Measurements from ENCODE around the gene RAD51B.
"Not testable (repeated sequence)": the region's sequence is repeated elsewhere in the genome, so short reads cannot be mapped to it uniquely, and the experiment has no call there.

The RAD51B gene

GRCh38 chr14:68257969-68258368 lies 438.4 kb downstream of the RAD51B start:
- Histone ChIP-seq H3K36me3 (ENCODE audit: control insufficient read depth, insufficient read depth, low read length) (no peaks in the 10 kb centered on the region), H3K27ac (no peak overlapping the region), H3K27me3 (ENCODE audit: control insufficient read depth, insufficient read depth, low read length) (no peaks in the 10 kb centered on the region), H3K4me1 (peaks cover 7% of the 10 kb centered on the region), H3K9ac (no peak overlapping the region), H3K4me3 (ENCODE audit: low read depth, low read length) (no peak overlapping the region), H3K79me2 (no peaks in the 10 kb centered on the region), H3K9me3 (ENCODE audit: control insufficient read depth, low read length) (no peaks in the 10 kb centered on the region), H3K4me2 (ENCODE audit: low read length) (no peak overlapping the region), H2AFZ (no peak overlapping the region)
- TF ChIP-seq CTCF (IDR thresholded peaks at IDR 0.05), result no peak

DNA sequence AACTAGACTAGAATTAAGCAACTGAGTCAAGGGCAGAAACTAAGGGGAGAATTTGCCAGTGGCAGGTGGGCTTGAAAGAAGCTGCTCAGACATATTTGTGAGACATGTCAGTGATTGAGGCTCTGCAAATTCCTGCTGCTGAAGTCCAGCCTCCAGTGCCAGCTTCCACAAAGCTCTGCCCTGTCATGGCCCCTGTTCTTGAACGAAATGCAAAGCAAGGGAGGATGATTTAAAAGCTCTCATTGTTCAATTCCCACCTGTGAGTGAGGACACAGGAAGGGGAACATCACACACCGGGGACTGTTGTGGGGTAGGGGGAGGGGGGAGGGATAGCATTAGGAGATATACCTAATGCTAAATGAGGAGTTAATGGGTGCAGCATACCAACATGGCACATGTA lies 439.4 kb downstream of the RAD51B start:
- H3K4me1 ChIP-seq; H3K4me2 ChIP-seq (ENCODE audit: low read length); H3K79me2 ChIP-seq; H3K36me3 ChIP-seq (ENCODE audit: control insufficient read depth, insufficient read depth, low read length); H3K9ac ChIP-seq; H3K9me3 ChIP-seq (ENCODE audit: control insufficient read depth, low read length); H2AFZ ChIP-seq; H3K27me3 ChIP-seq (ENCODE audit: control insufficient read depth, insufficient read depth, low read length); H3K27ac ChIP-seq; H3K4me3 ChIP-seq (ENCODE audit: low read depth, low read length): not testable (repeated sequence)

GRCh38 chr14:68260121-68260520 lies 440.5 kb downstream of the RAD51B start:
- no peak overlapping the region for H3K9ac ChIP-seq
- no peaks in the 10 kb centered on the region for H3K79me2 ChIP-seq
- no peak overlapping the region for H3K27ac ChIP-seq
- no peak overlapping the region for H3K4me2 ChIP-seq (ENCODE audit: low read length)
- H3K4me1 ChIP-seq, result peaks cover 7% of the 10 kb centered on the region
- no peaks in the 10 kb centered on the region for H3K9me3 ChIP-seq (ENCODE audit: control insufficient read depth, low read length)
- no peak overlapping the region for H3K4me3 ChIP-seq (ENCODE audit: low read depth, low read length)
- H3K36me3 ChIP-seq (ENCODE audit: control insufficient read depth, insufficient read depth, low read length), result no peaks in the 10 kb centered on the region
- no peaks in the 10 kb centered on the region for H3K27me3 ChIP-seq (ENCODE audit: control insufficient read depth, insufficient read depth, low read length)
- H2AFZ ChIP-seq, result no peak overlapping the region
- no peak for TF ChIP-seq CTCF (IDR thresholded peaks at IDR 0.05)

DNA sequence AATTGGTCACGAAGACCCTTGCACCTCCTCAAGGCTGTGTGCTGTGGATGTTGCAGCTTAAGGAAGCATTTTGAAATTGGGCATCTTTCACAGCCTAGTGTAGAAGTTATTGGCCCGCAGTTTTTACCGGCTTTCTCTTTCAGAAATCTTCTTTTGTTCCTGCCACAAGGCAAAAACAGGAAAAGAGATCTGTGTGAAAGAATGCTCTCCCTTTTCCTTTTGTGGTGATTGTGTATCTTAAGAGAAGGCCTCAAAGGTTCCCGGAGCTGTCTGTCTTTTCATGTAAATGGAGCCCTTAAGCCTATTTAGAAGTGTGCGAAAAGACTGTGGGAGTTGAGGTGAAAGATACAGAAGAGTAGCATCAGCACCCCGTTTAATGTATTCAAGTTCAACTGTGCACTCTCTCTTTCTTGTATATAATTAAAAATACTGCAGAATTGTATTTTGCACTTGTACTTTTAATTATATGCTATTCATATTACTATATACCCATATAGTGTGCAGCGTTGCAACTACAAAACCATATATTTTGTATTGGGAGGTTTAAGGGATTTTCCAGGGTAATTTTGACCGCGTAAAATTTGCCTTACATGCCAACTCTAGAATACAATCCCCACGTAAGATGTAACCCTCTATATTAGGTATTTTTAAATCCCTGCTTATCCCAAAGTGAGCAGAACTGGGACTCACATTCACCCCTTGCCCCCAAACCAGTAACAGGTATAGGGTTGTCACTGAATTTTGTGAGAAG lies 441.7 kb downstream of the RAD51B start:
- H3K79me2 ChIP-seq, result no peaks in the 10 kb centered on the region
- no peaks in the 10 kb centered on the region for H3K4me1 ChIP-seq
- no peaks in the 10 kb centered on the region for H3K9me3 ChIP-seq (ENCODE audit: control insufficient read depth, low read length)
- TF ChIP-seq CTCF (IDR thresholded peaks at IDR 0.05), result no peak
- H3K9ac ChIP-seq, result no peak overlapping the region
- H3K27me3 ChIP-seq (ENCODE audit: control insufficient read depth, insufficient read depth, low read length), result no peaks in the 10 kb centered on the region
- H3K4me3 ChIP-seq (ENCODE audit: low read depth, low read length), result no peak overlapping the region
- H2AFZ ChIP-seq, result no peak overlapping the region
- no peaks in the 10 kb centered on the region for H3K36me3 ChIP-seq (ENCODE audit: control insufficient read depth, insufficient read depth, low read length)
- H3K4me2 ChIP-seq (ENCODE audit: low read length), result no peak overlapping the region
- no peak overlapping the region for H3K27ac ChIP-seq

- Histone ChIP-seq H3K4me3 (ENCODE audit: low read depth, low read length) (no peak overlapping the region), H3K4me1 (no peaks in the 10 kb centered on the region), H3K36me3 (ENCODE audit: control insufficient read depth, insufficient read depth, low read length) (no peaks in the 10 kb centered on the region), H3K4me2 (ENCODE audit: low read length) (no peak overlapping the region), H3K9ac (no peak overlapping the region), H3K27me3 (ENCODE audit: control insufficient read depth, insufficient read depth, low read length) (no peaks in the 10 kb centered on the region), H2AFZ (no peak overlapping the region), H3K27ac (no peak overlapping the region), H3K79me2 (no peaks in the 10 kb centered on the region), H3K9me3 (ENCODE audit: control insufficient read depth, low read length) (no peaks in the 10 kb centered on the region)
- TF ChIP-seq CTCF (IDR thresholded peaks at IDR 0.05), result no peak
Measured at GRCh38 chr14:68262567-68262966, 443.0 kb downstream of the RAD51B start.

All from parathyroid adenoma (tissue), 2 donors.